ENCODE results near the gene PCDHGB1. TPM values are rescaled to one million over a fixed set of nuclear protein-coding genes. Genes with fewer than 3 reads are reported as not detected.
A peak's percentile ranks its signal among the peaks of the same experiment; 100 is the strongest.
"Not testable (repeated sequence)": the region's sequence is repeated elsewhere in the genome, so short reads cannot be mapped to it uniquely, and the experiment has no call there.

PCDHGB1 gene
- 0.10 and 0.23 TPM in 2 replicates for total RNA-seq (2014; rRNA removed; shearing (Covaris generic))

- peak; percentile 42 for DNase-seq (ENCODE audit: low spot score)
These were observed at the start of gene PCDHGB1 for GRCh38 chr5:141349917-141350619. TSS of gene PCDHGB1 (plus strand) at chr5:141350099. CDS start at chr5:141350261, 162 bp downstream.

GRCh38 chr5:141303756-141304155 lies 46.1 kb upstream of the PCDHGB1 start, which contains the start of gene SLC25A2:
TSS of gene SLC25A2 (minus strand) at chr5:141304049. CDS start at chr5:141303865, 184 bp downstream.
- DNase-seq (ENCODE audit: low spot score) = no peak

- no peak for DNase-seq (ENCODE audit: low spot score)
These were observed 43.3 kb upstream of the PCDHGB1 start for GRCh38 chr5:141306630-141307029.

GRCh38 chr5:141313711-141314110 lies 36.2 kb upstream of the PCDHGB1 start:
- DNase-seq (ENCODE audit: low spot score) = no peak

- DNase-seq (ENCODE audit: low spot score) = not testable (repeated sequence)
These were observed 32.9 kb upstream of the PCDHGB1 start for GRCh38 chr5:141316963-141317362.

GRCh38 chr5:141319202-141319601 lies 30.7 kb upstream of the PCDHGB1 start:
- DNase-seq (ENCODE audit: low spot score) = no peak

- no peak for DNase-seq (ENCODE audit: low spot score)
These were observed 30.2 kb upstream of the PCDHGB1 start for GRCh38 chr5:141319699-141320098.

- DNase-seq (ENCODE audit: low spot score) = peak; percentile 96
These were observed 29.4 kb upstream of the PCDHGB1 start, which contains the start of gene TAF7 for GRCh38 chr5:141320225-141321169. TSS of gene TAF7 (minus strand) at chr5:141320784. CDS start at chr5:141320044, 740 bp downstream.

GRCh38 chr5:141322261-141322660 lies 27.6 kb upstream of the PCDHGB1 start:
- DNase-seq (ENCODE audit: low spot score) = no peak

GRCh38 chr5:141326088-141326854 lies 23.6 kb upstream of the PCDHGB1 start:
- no peak for DNase-seq (ENCODE audit: low spot score)

- DNase-seq (ENCODE audit: low spot score) = no peak
These were observed 21.7 kb upstream of the PCDHGB1 start for GRCh38 chr5:141328231-141328630.

GRCh38 chr5:141330299-141331080 lies 19.4 kb upstream of the PCDHGB1 start, which contains the start of gene PCDHGA1:
TSS of gene PCDHGA1 (plus strand) at chr5:141330514.
- peak; percentile 47 for DNase-seq (ENCODE audit: low spot score)

GRCh38 chr5:141332571-141332970 lies 17.3 kb upstream of the PCDHGB1 start:
- not testable (repeated sequence) for DNase-seq (ENCODE audit: low spot score)

GRCh38 chr5:141338538-141339306 lies 11.2 kb upstream of the PCDHGB1 start, which contains the start of gene PCDHGA2:
TSS of gene PCDHGA2 (plus strand) at chr5:141338760.
- DNase-seq (ENCODE audit: low spot score) = no peak

- not testable (repeated sequence) for DNase-seq (ENCODE audit: low spot score)
These were observed 9.0 kb upstream of the PCDHGB1 start for GRCh38 chr5:141340781-141341354.

GRCh38 chr5:141342773-141343172 lies 7.1 kb upstream of the PCDHGB1 start:
- no peak for DNase-seq (ENCODE audit: low spot score)

GRCh38 chr5:141343242-141343952 lies 6.5 kb upstream of the PCDHGB1 start, which contains the start of gene PCDHGA3:
TSS of gene PCDHGA3 (plus strand) at chr5:141343829. CDS start at chr5:141344034, 205 bp downstream.
- DNase-seq (ENCODE audit: low spot score) = peak; percentile 40

GRCh38 chr5:141343953-141344463 lies 5.9 kb upstream of the PCDHGB1 start:
- no peak for DNase-seq (ENCODE audit: low spot score)
